ENCODE data around the gene CCDC15.

The CCDC15 gene

GRCh38 chr11:125062931-125063428 lies 109.0 kb downstream of the CCDC15 start, which contains the start of gene SLC37A2:
Gene SLC37A2 (plus strand): TSS chr11:125063305. CDS start chr11:125063368, 63 bp downstream.
- Histone ChIP-seq H3K4me1 (ENCODE audit: control insufficient read depth in 5 of 5, insufficient read depth in 5 of 5, low read length in 5 of 5) (peaks cover 0 to 22% (median 12%) of the 10 kb centered on the region in 5 donors), H3K27me3 (ENCODE audit: control insufficient read depth in 5 of 5, insufficient read depth in 4 of 5, low read length in 5 of 5) (peaks cover 0 to 3% (median 0%) of the 10 kb centered on the region in 5 donors), H3K36me3 (ENCODE audit: control insufficient read depth in 5 of 5, insufficient read depth in 5 of 5, low read length in 5 of 5) (no peaks in the 10 kb centered on the region), H3K4me3 (ENCODE audit: low read depth in 1 of 5, low read length in 5 of 5) (peak within 1 kb of the TSS; percentile 74 to 86 (median 83)), H3K9me3 (ENCODE audit: control insufficient read depth in 5 of 5, low read length in 5 of 5) (no peaks in the 10 kb centered on the region), H3K27ac (ENCODE audit: low read depth, low read length) (peak within 1 kb of the TSS; percentile 57), H3K9ac (ENCODE audit: low read length in 5 of 5) (peak within 1 kb of the TSS in 4 of 5 donors; percentile 48 to 79 (median 76))

- H3K9me3 ChIP-seq (ENCODE audit: control insufficient read depth in 5 of 5, low read length in 5 of 5), result no peaks in the 10 kb centered on the region
- H3K27me3 ChIP-seq (ENCODE audit: control insufficient read depth in 5 of 5, insufficient read depth in 4 of 5, low read length in 5 of 5), result peaks cover 0 to 3% (median 0%) of the 10 kb centered on the region in 5 donors
- H3K36me3 ChIP-seq (ENCODE audit: control insufficient read depth in 5 of 5, insufficient read depth in 5 of 5, low read length in 5 of 5), result no peaks in the 10 kb centered on the region
- H3K4me3 ChIP-seq (ENCODE audit: low read depth in 1 of 5, low read length in 5 of 5), result peak overlapping the region; percentile 74 to 86 (median 83)
- peak overlapping the region in 4 of 5 donors; percentile 48 to 79 (median 76) for H3K9ac ChIP-seq (ENCODE audit: low read length in 5 of 5)
- peak overlapping the region; percentile 57 for H3K27ac ChIP-seq (ENCODE audit: low read depth, low read length)
- peaks cover 0 to 22% (median 12%) of the 10 kb centered on the region in 5 donors for H3K4me1 ChIP-seq (ENCODE audit: control insufficient read depth in 5 of 5, insufficient read depth in 5 of 5, low read length in 5 of 5)
These were observed 109.5 kb downstream of the CCDC15 start for GRCh38 chr11:125063429-125064043.

DNA sequence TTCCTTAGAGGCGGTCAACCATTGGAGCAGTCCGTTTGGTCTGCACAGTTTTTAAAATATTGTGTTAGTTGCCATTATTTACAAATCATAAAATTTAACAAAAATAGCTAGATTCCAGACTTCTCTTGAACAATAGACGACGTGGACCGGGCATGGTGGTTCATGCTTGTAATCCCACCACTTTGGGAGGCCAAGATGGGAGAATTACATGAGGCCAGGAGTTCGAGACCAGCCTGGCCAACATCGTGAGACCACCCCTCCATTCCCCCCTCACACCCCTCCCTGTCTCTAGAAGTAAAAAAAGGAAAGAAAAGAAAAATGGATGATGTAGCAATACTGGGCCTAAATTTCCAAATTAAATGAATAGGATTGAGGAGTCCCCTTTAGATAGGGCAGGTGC lies 110.1 kb downstream of the CCDC15 start:
- no peaks in the 10 kb centered on the region for H3K9me3 ChIP-seq (ENCODE audit: control insufficient read depth in 5 of 5, low read length in 5 of 5)
- no peaks in the 10 kb centered on the region for H3K36me3 ChIP-seq (ENCODE audit: control insufficient read depth in 5 of 5, insufficient read depth in 5 of 5, low read length in 5 of 5)
- H3K27me3 ChIP-seq (ENCODE audit: control insufficient read depth in 5 of 5, insufficient read depth in 4 of 5, low read length in 5 of 5), result peaks cover 0 to 3% (median 0%) of the 10 kb centered on the region in 5 donors
- peaks cover 0 to 26% (median 12%) of the 10 kb centered on the region in 5 donors for H3K4me1 ChIP-seq (ENCODE audit: control insufficient read depth in 5 of 5, insufficient read depth in 5 of 5, low read length in 5 of 5)
- peak overlapping the region; percentile 74 to 86 (median 83) for H3K4me3 ChIP-seq (ENCODE audit: low read depth in 1 of 5, low read length in 5 of 5)
- peak overlapping the region in 3 of 5 donors; percentile 75 to 79 (median 78) for H3K9ac ChIP-seq (ENCODE audit: low read length in 5 of 5)
- H3K27ac ChIP-seq (ENCODE audit: low read depth, low read length), result peak overlapping the region; percentile 57

DNA sequence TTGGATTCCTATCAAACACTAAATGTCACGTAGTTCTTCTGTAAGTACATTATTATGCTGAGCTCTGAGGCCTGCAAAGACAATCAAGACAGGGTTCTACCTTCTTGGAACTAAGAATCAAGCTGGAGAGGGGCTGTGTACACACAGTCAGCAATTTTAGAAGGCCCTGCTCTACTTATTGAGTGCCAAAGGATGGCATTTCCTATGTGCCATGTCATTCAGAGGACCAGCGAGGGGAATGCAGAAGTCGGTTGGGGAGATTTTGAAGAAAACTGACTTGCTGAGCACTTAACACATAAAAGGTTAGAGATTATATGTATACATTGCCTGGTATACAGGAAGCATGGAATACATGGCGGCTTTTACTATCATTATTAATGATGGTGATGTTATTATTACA lies 114.4 kb downstream of the CCDC15 start:
- H3K27ac ChIP-seq (ENCODE audit: low read depth, low read length), result peak overlapping the region; percentile 4
- H3K27me3 ChIP-seq (ENCODE audit: control insufficient read depth in 5 of 5, insufficient read depth in 4 of 5, low read length in 5 of 5), result peaks cover 0 to 9% (median 2%) of the 10 kb centered on the region in 5 donors
- no peaks in the 10 kb centered on the region for H3K9me3 ChIP-seq (ENCODE audit: control insufficient read depth in 5 of 5, low read length in 5 of 5)
- H3K36me3 ChIP-seq (ENCODE audit: control insufficient read depth in 5 of 5, insufficient read depth in 5 of 5, low read length in 5 of 5), result no peaks in the 10 kb centered on the region
- peaks cover 4 to 47% (median 16%) of the 10 kb centered on the region in 5 donors for H3K4me1 ChIP-seq (ENCODE audit: control insufficient read depth in 5 of 5, insufficient read depth in 5 of 5, low read length in 5 of 5)
- H3K9ac ChIP-seq (ENCODE audit: low read length in 5 of 5), result no peak overlapping the region
- H3K4me3 ChIP-seq (ENCODE audit: low read depth in 1 of 5, low read length in 5 of 5), result no peak overlapping the region

DNA sequence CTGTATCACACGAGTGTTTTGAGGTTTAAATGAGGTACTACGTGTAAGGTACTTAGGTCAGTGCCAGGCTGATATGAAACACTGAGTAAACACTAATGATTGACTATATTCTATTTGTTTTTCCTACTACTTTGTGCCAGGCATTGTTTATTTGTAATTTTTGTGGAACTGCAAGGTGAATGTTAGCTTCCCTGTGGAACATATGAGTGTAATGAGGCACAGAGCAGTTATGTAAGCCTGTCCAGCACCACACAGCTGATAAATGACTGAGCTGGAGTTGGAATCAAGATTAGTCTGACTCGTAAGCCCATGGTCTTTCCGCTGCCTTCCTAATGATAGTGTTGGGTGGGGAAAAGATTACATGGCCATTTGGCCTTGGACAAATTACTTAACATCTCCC lies 115.0 kb downstream of the CCDC15 start:
- no peaks in the 10 kb centered on the region for H3K9me3 ChIP-seq (ENCODE audit: control insufficient read depth in 5 of 5, low read length in 5 of 5)
- no peak overlapping the region for H3K4me3 ChIP-seq (ENCODE audit: low read depth in 1 of 5, low read length in 5 of 5)
- peak overlapping the region; percentile 4 for H3K27ac ChIP-seq (ENCODE audit: low read depth, low read length)
- H3K4me1 ChIP-seq (ENCODE audit: control insufficient read depth in 5 of 5, insufficient read depth in 5 of 5, low read length in 5 of 5), result peaks cover 4 to 44% (median 11%) of the 10 kb centered on the region in 5 donors
- H3K9ac ChIP-seq (ENCODE audit: low read length in 5 of 5), result no peak overlapping the region
- H3K27me3 ChIP-seq (ENCODE audit: control insufficient read depth in 5 of 5, insufficient read depth in 4 of 5, low read length in 5 of 5), result peaks cover 0 to 9% (median 3%) of the 10 kb centered on the region in 5 donors
- H3K36me3 ChIP-seq (ENCODE audit: control insufficient read depth in 5 of 5, insufficient read depth in 5 of 5, low read length in 5 of 5), result no peaks in the 10 kb centered on the region

DNA sequence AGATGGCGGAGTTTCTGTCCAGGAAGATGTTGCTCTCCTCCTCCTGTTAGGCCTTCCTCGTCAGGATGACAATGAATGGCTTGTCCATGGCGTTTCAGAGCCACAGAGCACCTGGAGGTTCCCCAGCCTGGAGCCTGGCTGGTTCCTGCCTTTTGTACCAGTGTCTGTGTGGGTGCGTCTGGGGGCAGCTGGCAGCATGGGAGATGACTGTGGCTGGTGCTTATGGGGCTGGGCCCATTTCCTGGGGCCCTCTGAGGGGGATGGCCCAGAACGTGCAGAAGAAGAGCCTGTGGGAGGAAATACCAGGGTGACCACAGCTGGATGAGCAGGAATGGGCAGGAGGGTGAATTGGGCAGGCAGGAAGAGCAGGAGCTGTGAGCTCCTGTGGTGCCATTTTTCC lies 115.8 kb downstream of the CCDC15 start:
- H3K9me3 ChIP-seq (ENCODE audit: control insufficient read depth in 5 of 5, low read length in 5 of 5), result no peaks in the 10 kb centered on the region
- peaks cover 4 to 43% (median 15%) of the 10 kb centered on the region in 5 donors for H3K4me1 ChIP-seq (ENCODE audit: control insufficient read depth in 5 of 5, insufficient read depth in 5 of 5, low read length in 5 of 5)
- H3K27me3 ChIP-seq (ENCODE audit: control insufficient read depth in 5 of 5, insufficient read depth in 4 of 5, low read length in 5 of 5), result peaks cover 0 to 9% (median 5%) of the 10 kb centered on the region in 5 donors
- peak overlapping the region; percentile 11 for H3K27ac ChIP-seq (ENCODE audit: low read depth, low read length)
- H3K9ac ChIP-seq (ENCODE audit: low read length in 5 of 5), result peak overlapping the region in 3 of 5 donors; percentile 5 to 21 (median 7)
- no peaks in the 10 kb centered on the region for H3K36me3 ChIP-seq (ENCODE audit: control insufficient read depth in 5 of 5, insufficient read depth in 5 of 5, low read length in 5 of 5)
- no peak overlapping the region for H3K4me3 ChIP-seq (ENCODE audit: low read depth in 1 of 5, low read length in 5 of 5)

GRCh38 chr11:125070699-125071254 lies 116.8 kb downstream of the CCDC15 start:
- peaks cover 4 to 53% (median 15%) of the 10 kb centered on the region in 5 donors for H3K4me1 ChIP-seq (ENCODE audit: control insufficient read depth in 5 of 5, insufficient read depth in 5 of 5, low read length in 5 of 5)
- peak overlapping the region in 2 of 5 donors; percentile 18 to 20 for H3K9ac ChIP-seq (ENCODE audit: low read length in 5 of 5)
- peaks cover 0 to 10% (median 5%) of the 10 kb centered on the region in 5 donors for H3K27me3 ChIP-seq (ENCODE audit: control insufficient read depth in 5 of 5, insufficient read depth in 4 of 5, low read length in 5 of 5)
- H3K4me3 ChIP-seq (ENCODE audit: low read depth in 1 of 5, low read length in 5 of 5), result no peak overlapping the region
- H3K27ac ChIP-seq (ENCODE audit: low read depth, low read length), result peak overlapping the region; percentile 11
- no peaks in the 10 kb centered on the region for H3K9me3 ChIP-seq (ENCODE audit: control insufficient read depth in 5 of 5, low read length in 5 of 5)
- H3K36me3 ChIP-seq (ENCODE audit: control insufficient read depth in 5 of 5, insufficient read depth in 5 of 5, low read length in 5 of 5), result no peaks in the 10 kb centered on the region

DNA sequence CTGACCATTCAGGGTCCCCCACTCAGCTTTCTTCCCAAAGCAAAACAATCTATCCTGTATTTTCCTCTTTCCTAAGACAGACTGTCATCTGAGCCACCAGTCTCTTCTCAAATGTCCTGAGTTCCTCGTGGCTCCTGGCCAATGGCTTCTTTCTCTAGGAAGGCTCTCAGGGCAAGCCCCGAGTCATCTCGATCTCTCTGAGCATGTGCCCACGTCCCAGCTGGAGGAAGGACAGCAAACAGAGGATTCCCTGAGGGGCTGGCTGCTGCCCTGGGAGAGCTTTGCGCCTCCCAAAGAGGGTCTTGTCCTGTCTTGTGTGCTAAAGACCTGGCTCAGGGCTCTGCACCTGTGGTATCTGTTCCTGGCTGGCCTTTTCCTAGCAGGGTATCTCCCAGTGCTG lies 117.4 kb downstream of the CCDC15 start:
- peaks cover 4 to 56% (median 15%) of the 10 kb centered on the region in 5 donors for H3K4me1 ChIP-seq (ENCODE audit: control insufficient read depth in 5 of 5, insufficient read depth in 5 of 5, low read length in 5 of 5)
- no peak overlapping the region for H3K27ac ChIP-seq (ENCODE audit: low read depth, low read length)
- H3K36me3 ChIP-seq (ENCODE audit: control insufficient read depth in 5 of 5, insufficient read depth in 5 of 5, low read length in 5 of 5), result no peaks in the 10 kb centered on the region
- peak overlapping the region in 1 of 5 donors; percentile 20 for H3K9ac ChIP-seq (ENCODE audit: low read length in 5 of 5)
- no peak overlapping the region for H3K4me3 ChIP-seq (ENCODE audit: low read depth in 1 of 5, low read length in 5 of 5)
- H3K9me3 ChIP-seq (ENCODE audit: control insufficient read depth in 5 of 5, low read length in 5 of 5), result no peaks in the 10 kb centered on the region
- peaks cover 0 to 12% (median 5%) of the 10 kb centered on the region in 5 donors for H3K27me3 ChIP-seq (ENCODE audit: control insufficient read depth in 5 of 5, insufficient read depth in 4 of 5, low read length in 5 of 5)

- Histone ChIP-seq H3K9ac (ENCODE audit: low read length in 5 of 5) (no peak overlapping the region), H3K9me3 (ENCODE audit: control insufficient read depth in 5 of 5, low read length in 5 of 5) (no peaks in the 10 kb centered on the region), H3K4me1 (ENCODE audit: control insufficient read depth in 5 of 5, insufficient read depth in 5 of 5, low read length in 5 of 5) (peaks cover 4 to 56% (median 15%) of the 10 kb centered on the region in 5 donors), H3K27me3 (ENCODE audit: control insufficient read depth in 5 of 5, insufficient read depth in 4 of 5, low read length in 5 of 5) (peaks cover 0 to 12% (median 8%) of the 10 kb centered on the region in 5 donors), H3K27ac (ENCODE audit: low read depth, low read length) (no peak overlapping the region), H3K36me3 (ENCODE audit: control insufficient read depth in 5 of 5, insufficient read depth in 5 of 5, low read length in 5 of 5) (peaks cover 0 to 3% (median 0%) of the 10 kb centered on the region in 5 donors), H3K4me3 (ENCODE audit: low read depth in 1 of 5, low read length in 5 of 5) (no peak overlapping the region)
These were observed 117.8 kb downstream of the CCDC15 start for GRCh38 chr11:125071846-125072217.

Measured in subcutaneous abdominal adipose tissue (tissue), 5 donors.